ENCODE data around the gene HSPA1A. TPM values are rescaled to one million over a fixed set of nuclear protein-coding genes. Genes with fewer than 3 reads are reported as not detected.
A peak's percentile ranks its signal among the peaks of the same experiment; 100 is the strongest.

HSPA1A gene
- total and polyA plus RNA-seq, 9 of the 15 experiments (the other 6 are each of a cell fraction or from before 2014, with no cell fraction given) = 2.2 to 273 (median 107) TPM

DNA sequence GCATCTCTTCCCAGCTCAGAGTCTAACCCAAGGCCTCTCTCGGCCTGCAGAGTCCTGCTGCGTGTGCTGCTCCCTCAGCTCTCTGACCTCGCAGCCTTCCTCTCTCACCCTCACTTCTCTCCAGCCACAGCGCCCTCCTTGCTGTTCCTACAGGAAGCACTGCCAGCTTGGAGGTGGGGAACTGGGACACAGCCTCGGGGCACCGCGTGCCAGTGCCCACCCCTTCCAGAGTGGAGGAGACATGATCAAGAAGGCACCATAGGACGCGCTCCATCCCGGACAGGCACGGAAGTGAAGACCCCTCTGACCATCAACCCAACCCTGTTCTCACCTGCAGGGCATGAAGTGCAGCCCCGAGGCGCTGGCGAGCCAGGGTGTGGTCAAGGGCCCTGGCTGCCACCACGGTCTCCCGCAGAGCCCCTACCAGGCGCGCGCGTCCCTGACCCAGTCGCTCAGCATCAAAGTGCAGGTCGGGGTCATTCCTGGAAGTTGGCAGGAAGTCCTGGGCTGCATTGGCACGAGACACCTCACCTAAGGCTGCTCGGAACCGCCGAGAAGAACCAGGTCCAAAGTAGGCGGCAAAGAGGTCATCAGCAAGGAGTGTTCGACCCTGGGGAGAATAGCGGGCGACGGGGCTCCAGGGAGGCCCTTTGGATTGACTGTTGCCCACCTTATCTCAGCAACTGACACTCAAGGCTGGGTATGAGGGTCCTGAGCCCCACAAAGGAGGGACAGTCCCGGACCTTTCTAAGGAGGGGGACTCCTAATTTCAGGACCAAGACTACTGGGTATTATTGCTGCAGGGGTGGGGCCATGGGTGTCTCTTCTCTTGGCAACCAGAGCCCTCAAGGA, 39.5 kb upstream of the HSPA1A start (continued):
- TF ChIP-seq, protein P1, sequence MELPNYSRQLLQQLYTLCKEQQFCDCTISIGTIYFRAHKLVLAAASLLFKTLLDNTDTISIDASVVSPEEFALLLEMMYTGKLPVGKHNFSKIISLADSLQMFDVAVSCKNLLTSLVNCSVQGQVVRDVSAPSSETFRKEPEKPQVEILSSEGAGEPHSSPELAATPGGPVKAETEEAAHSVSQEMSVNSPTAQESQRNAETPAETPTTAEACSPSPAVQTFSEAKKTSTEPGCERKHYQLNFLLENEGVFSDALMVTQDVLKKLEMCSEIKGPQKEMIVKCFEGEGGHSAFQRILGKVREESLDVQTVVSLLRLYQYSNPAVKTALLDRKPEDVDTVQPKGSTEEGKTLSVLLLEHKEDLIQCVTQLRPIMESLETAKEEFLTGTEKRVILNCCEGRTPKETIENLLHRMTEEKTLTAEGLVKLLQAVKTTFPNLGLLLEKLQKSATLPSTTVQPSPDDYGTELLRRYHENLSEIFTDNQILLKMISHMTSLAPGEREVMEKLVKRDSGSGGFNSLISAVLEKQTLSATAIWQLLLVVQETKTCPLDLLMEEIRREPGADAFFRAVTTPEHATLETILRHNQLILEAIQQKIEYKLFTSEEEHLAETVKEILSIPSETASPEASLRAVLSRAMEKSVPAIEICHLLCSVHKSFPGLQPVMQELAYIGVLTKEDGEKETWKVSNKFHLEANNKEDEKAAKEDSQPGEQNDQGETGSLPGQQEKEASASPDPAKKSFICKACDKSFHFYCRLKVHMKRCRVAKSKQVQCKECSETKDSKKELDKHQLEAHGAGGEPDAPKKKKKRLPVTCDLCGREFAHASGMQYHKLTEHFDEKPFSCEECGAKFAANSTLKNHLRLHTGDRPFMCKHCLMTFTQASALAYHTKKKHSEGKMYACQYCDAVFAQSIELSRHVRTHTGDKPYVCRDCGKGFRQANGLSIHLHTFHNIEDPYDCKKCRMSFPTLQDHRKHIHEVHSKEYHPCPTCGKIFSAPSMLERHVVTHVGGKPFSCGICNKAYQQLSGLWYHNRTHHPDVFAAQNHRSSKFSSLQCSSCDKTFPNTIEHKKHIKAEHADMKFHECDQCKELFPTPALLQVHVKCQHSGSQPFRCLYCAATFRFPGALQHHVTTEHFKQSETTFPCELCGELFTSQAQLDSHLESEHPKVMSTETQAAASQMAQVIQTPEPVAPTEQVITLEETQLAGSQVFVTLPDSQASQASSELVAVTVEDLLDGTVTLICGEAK (IDR thresholded peaks at IDR 0.05) = no peak
- TF ChIP-seq, protein P1 (CRISPR knock-in tag; IDR thresholded peaks at IDR 0.05) = no peak
- TF ChIP-seq, protein P2, sequence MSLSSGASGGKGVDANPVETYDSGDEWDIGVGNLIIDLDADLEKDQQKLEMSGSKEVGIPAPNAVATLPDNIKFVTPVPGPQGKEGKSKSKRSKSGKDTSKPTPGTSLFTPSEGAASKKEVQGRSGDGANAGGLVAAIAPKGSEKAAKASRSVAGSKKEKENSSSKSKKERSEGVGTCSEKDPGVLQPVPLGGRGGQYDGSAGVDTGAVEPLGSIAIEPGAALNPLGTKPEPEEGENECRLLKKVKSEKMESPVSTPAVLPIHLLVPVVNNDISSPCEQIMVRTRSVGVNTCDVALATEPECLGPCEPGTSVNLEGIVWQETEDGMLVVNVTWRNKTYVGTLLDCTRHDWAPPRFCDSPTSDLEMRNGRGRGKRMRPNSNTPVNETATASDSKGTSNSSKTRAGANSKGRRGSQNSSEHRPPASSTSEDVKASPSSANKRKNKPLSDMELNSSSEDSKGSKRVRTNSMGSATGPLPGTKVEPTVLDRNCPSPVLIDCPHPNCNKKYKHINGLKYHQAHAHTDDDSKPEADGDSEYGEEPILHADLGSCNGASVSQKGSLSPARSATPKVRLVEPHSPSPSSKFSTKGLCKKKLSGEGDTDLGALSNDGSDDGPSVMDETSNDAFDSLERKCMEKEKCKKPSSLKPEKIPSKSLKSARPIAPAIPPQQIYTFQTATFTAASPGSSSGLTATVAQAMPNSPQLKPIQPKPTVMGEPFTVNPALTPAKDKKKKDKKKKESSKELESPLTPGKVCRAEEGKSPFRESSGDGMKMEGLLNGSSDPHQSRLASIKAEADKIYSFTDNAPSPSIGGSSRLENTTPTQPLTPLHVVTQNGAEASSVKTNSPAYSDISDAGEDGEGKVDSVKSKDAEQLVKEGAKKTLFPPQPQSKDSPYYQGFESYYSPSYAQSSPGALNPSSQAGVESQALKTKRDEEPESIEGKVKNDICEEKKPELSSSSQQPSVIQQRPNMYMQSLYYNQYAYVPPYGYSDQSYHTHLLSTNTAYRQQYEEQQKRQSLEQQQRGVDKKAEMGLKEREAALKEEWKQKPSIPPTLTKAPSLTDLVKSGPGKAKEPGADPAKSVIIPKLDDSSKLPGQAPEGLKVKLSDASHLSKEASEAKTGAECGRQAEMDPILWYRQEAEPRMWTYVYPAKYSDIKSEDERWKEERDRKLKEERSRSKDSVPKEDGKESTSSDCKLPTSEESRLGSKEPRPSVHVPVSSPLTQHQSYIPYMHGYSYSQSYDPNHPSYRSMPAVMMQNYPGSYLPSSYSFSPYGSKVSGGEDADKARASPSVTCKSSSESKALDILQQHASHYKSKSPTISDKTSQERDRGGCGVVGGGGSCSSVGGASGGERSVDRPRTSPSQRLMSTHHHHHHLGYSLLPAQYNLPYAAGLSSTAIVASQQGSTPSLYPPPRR (CRISPR knock-in tag; IDR thresholded peaks at IDR 0.05; ENCODE audit: borderline replicate concordance) = 0 out of 2 replicates have a peak, but pooled peaks have one; percentile 16
- TF ChIP-seq, protein P3, sequence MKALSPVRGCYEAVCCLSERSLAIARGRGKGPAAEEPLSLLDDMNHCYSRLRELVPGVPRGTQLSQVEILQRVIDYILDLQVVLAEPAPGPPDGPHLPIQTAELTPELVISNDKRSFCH (CRISPR knock-in tag; IDR thresholded peaks at IDR 0.05) = no peak
- TF ChIP-seq, protein P3 (tag; IDR thresholded peaks at IDR 0.05) = peak; percentile 61; the same call in 1 of the 2 replicates
- TF ChIP-seq SRSF3 (IDR thresholded peaks at IDR 0.05; ENCODE audit: insufficient read depth, low read length) (peak; percentile 8; the same call in 1 of the 2 replicates), MAZ (CRISPR knock-in tag; conservative IDR thresholded peaks at IDR 0.05 in 1 of 2, IDR thresholded peaks at IDR 0.05 in 1 of 2) (0 out of 4 replicates have a peak, but pooled peaks of 1 of the 2 experiments have one; percentile 34), HMGN3 (IDR thresholded peaks at IDR 0.05; ENCODE audit: borderline replicate concordance, extremely low read depth, insufficient read length, low read depth, low read length) (peak; percentile 30), ZNF507 (tag; conservative IDR thresholded peaks at IDR 0.05) (no peak), RBBP5 (IDR thresholded peaks at IDR 0.05; ENCODE audit: borderline replicate concordance, insufficient read depth, low read length, poor library complexity, severe bottlenecking) (peak; percentile 21)
